Hepatocyte (in vitro differentiated cells): ENCODE data around the gene CST11.

ENCODE experiments used
- CTCF ChIP-seq: fragments of 200-600 bp; sonication (generic); IDR thresholded peaks from 2 replicates; pipeline ENCODE4 v1.5.1; 2016; ENCODE audit warnings: antibody characterized with exemption, mild to moderate bottlenecking; ENCODE audit not compliant: poor library complexity
- EZH2phosphoT487 ChIP-seq: fragments of 200-600 bp; sonication (generic); IDR thresholded peaks from one replicate; pipeline ENCODE4 v1.6.1; 2018; ENCODE audit warnings: antibody characterized with exemption, mild to moderate bottlenecking, low read depth, moderate library complexity; ENCODE audit not compliant: unreplicated experiment, severe bottlenecking

DNA sequence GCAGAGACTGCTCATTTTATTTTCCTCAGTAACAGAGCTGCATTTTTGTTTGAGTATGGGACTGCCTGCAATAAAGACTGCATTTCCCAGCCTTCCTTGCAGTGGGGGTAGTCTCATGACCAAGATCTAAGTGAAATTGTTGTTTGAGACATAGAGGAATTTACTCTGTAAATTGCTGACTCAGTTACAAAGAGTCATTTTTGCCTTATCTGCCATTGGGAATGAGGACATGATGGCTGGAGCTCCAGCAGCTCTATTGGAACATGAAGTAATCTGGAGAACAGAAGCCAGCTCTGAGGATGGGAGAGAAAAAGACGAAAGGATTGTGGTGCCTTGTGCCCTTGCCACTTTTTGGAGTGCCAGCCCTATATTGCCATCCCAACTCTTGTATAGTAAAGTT, 2.1 kb upstream of the CST11 start:
- TF ChIP-seq CTCF: no peak
- TF ChIP-seq EZH2phosphoT487: no peak
